GM11168 (cell line): Measurements from ENCODE around the gene ULBP3.

Source experiments
- in situ Hi-C: fragments of 300-500 bp; cut with MboI; formaldehyde crosslinking; loops from one replicate; pipeline ENCODE4 v1.12.0; 2022; ENCODE audit warnings: low sequenced_read_pairs; ENCODE audit not compliant: unreplicated experiment

The ULBP3 gene

DNA sequence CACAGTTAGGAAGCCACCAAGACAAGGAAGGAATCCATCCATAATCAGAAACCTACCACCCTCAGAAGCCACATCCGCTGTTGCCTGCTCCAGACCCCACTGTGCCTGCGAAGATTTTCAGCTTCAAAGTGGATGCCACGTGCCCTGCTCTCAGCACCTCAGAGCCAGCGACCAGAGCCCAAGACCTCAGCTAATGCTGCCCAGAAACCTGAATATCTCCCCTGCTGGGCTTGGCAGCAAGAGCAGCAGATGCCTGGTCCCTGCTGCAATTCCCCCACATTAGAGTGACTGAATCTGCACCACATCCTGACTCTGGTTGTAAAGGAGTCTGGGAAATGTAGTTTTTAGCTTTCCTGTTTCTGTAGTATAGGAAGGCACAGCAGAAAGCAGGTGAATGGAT lies 10.7 kb upstream of the ULBP3 start:
- in situ Hi-C loops: loop anchor here (10.0 kb wide), 1 partner anchor 255 kb away; no protein-coding TSS in a partner anchor

DNA sequence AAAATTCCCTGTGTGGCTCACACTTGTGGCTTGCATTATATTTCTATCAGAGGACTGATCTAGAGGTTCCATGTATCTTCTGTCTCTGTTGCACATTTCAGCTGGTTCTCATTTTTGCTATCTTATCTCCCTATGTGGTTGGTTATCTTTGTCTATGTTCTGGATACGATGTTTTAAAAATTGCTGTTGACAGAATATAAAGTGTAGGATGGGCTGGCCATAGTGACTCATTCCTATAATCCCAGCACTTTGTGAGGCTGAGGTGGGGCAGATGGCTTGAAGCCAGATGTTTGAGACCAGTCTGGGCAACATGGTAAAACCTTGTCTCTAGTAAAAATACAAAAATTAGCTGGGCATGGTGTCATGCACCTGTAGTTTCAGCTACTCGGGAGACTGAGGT lies 9.9 kb upstream of the ULBP3 start:
- in situ Hi-C loops: no loop called here

GRCh38 chr6:150076196-150076893 lies 7.4 kb upstream of the ULBP3 start:
- in situ Hi-C loops: no loop called here

GRCh38 chr6:150075034-150075421 lies 6.1 kb upstream of the ULBP3 start:
- in situ Hi-C loops: no loop called here

GRCh38 chr6:150074396-150075033 lies 5.6 kb upstream of the ULBP3 start:
- in situ Hi-C loops: loop anchor here (25.0 kb wide), 1 partner anchor 738 kb away; no protein-coding TSS in a partner anchor

DNA sequence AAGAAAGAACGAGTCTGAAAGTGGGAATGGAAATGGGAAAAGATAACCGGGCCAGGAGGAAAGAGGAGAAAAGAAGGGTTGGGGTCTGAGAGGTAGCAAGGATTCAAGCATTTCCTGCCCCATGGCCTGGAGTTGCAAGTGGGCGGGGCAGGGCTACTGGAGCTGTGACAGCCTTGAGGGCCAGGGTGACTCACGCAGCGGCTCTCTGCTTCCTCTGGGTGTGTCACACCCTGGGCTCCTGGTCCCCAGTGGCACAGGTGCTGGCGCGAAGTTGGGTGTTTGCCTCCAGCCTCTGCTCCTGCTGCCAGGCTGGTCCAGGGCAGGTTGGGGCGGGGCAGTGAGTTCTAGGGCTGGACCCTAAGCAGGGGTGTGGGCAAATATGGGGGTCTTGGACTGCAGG lies 3.3 kb upstream of the ULBP3 start:
- in situ Hi-C loops: loop anchor here (25.0 kb wide), 1 partner anchor 740 kb away; no protein-coding TSS in a partner anchor

- in situ Hi-C loops: loop anchor here (25.0 kb wide), 1 partner anchor 742 kb away; no protein-coding TSS in a partner anchor
These were observed 1.4 kb upstream of the ULBP3 start for GRCh38 chr6:150070236-150070818.

GRCh38 chr6:150069706-150070105 lies 785 bp upstream of the ULBP3 start:
- in situ Hi-C loops: loop anchor here (25.0 kb wide), 1 partner anchor 743 kb away; no protein-coding TSS in a partner anchor

GRCh38 chr6:150068151-150068550 lies 770 bp downstream of the ULBP3 start:
- in situ Hi-C loops: loop anchor here (25.0 kb wide), 1 partner anchor 744 kb away; no protein-coding TSS in a partner anchor

DNA sequence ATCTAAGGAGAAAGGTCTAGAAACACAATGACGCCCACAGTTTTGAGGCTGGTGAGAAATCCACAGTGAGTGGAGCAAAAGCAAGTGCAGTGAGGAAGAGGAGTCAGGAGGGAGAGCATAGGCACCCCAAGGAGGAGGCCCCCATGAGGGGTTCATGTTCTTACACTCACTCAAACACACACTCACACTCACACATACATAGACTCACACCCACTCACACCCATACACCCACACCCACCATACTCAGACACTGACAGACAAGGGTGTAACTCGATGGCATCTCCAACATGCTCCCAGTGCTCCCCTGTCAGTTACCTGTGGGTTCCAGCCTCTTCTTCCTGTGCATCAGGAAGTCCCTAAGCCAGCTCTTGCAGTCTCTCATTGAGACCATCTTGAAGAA lies 3.8 kb downstream of the ULBP3 start:
- in situ Hi-C loops: loop anchor here (25.0 kb wide), 1 partner anchor 747 kb away; no protein-coding TSS in a partner anchor

DNA sequence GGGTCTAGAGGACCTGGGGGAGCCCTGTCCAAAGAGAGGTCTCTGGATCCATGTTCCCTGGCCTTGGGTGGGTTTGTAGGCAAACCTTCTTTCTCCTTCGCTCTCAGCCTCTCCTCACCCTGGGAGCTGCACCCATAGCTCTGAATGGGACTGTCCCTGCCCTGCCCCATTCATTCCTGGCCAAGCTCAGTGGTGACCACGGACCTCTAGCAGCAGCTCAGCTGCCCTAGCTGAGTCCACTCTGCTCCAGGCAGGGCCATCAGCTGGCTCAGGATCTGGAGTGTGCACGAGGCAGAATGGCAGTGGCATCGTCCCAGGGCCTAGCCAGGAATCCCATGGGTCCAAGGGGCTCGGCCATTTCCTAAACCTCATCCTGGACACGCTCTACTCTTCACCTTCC lies 5.3 kb downstream of the ULBP3 start:
- in situ Hi-C loops: loop anchor here (25.0 kb wide), 1 partner anchor 749 kb away; no protein-coding TSS in a partner anchor

- in situ Hi-C loops: loop anchor here (25.0 kb wide), 1 partner anchor 752 kb away; no protein-coding TSS in a partner anchor
These were observed 8.9 kb downstream of the ULBP3 start for GRCh38 chr6:150059973-150060372.

DNA sequence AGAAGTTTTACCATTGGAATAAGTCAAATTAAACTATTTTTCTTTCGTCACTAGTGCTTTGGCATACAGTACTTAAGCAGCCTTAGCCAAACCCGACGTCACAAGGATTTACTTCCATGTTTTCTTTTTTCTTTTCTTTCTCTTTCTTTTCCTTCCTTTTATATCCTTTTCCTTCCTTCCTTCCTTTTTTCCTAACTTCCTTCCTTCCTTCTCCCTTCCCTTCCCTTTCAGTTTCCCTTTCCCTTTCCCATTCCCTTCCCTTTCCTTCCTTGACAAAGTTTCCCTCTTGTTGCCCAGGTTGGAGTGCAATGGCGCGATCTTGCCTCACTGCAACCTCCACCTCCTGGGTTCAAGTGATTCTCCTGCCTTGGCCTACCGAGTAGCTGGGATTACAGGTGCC lies 9.9 kb downstream of the ULBP3 start:
- in situ Hi-C loops: loop anchor here (25.0 kb wide), 1 partner anchor 753 kb away; no protein-coding TSS in a partner anchor

GRCh38 chr6:150058231-150058792 lies 10.6 kb downstream of the ULBP3 start:
- in situ Hi-C loops: loop anchor here (25.0 kb wide), 1 partner anchor 754 kb away; no protein-coding TSS in a partner anchor

- in situ Hi-C loops: loop anchor here (25.0 kb wide), 1 partner anchor 755 kb away; no protein-coding TSS in a partner anchor
These were observed 11.4 kb downstream of the ULBP3 start for GRCh38 chr6:150057501-150057951.

GRCh38 chr6:150056916-150057315 lies 12.0 kb downstream of the ULBP3 start:
- in situ Hi-C loops: loop anchor here (25.0 kb wide), 1 partner anchor 755 kb away; no protein-coding TSS in a partner anchor

DNA sequence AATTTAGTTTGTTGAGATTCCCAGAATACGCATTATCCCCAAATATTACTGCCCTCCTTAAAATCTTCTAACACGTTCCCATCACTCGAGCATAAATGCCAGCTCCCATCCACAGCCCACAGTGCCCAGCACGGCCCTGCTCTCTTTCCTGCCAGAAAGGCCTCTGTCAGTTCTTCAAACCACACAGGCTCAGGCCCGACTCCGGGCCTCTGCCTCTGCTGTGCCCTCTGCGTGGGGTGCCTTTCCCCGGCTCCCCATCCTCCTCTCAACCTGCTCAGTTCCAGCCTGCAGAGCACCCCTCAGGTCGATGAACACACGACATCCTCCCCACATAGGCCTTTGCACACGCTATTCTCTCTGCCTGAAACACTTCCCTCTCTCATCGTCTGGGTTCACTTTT lies 12.8 kb downstream of the ULBP3 start:
- in situ Hi-C loops: loop anchor here (25.0 kb wide), 1 partner anchor 756 kb away; no protein-coding TSS in a partner anchor

DNA sequence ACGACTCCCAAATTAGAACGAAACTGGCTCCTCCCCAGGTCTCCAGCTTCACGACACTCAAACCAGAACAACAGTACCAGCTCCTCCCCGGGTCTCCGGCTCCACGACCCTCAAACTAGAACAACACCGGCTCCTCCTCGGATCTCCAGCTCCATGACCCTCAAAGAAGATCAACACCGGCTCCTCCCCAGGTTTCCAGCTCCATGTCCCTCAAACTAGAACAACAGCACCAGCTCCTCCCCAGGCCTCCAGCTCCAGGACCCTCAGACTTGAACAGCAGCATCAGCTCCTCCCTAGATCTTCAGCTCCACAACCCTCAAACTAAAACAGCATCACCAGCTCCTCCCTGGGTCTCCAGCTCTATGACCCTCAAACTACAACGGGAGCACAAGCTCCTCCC lies 13.8 kb downstream of the ULBP3 start:
- in situ Hi-C loops: loop anchor here (25.0 kb wide), 1 partner anchor 757 kb away; no protein-coding TSS in a partner anchor

GRCh38 chr6:150053450-150053849 lies 15.5 kb downstream of the ULBP3 start:
- in situ Hi-C loops: loop anchor here (25.0 kb wide), 1 partner anchor 759 kb away; no protein-coding TSS in a partner anchor

- in situ Hi-C loops: loop anchor here (25.0 kb wide), 1 partner anchor 761 kb away; no protein-coding TSS in a partner anchor
These were observed 18.1 kb downstream of the ULBP3 start for GRCh38 chr6:150050846-150051245.
